Epithelial cell of proximal tubule (primary cell): Measurements from ENCODE around the gene DEDD2. TPM values are rescaled to one million over a fixed set of nuclear protein-coding genes. Genes with fewer than 3 reads are reported as not detected.

Source experiments
- DNase-seq: peaks from one replicate; pipeline ENCODE4 v3.0.0-alpha.2; 2011; ENCODE audit warnings: low read depth
- H3K4me3 ChIP-seq: 2 replicates; pipeline ENCODE4 v1.5.1; 2011; ENCODE audit warnings: low read depth, mild to moderate bottlenecking, low read length
- CTCF ChIP-seq: conservative IDR thresholded peaks from 2 replicates; pipeline ENCODE4 v1.5.1; 2012; ENCODE audit warnings: low read depth, mild to moderate bottlenecking, low read length
- total RNA-seq: library from RNA; depleted of rRNA; stranded (reverse); fragments of >200 nt; gene quantifications from 2 replicates; pipeline ENCODE4 v1.2.3, GENCODE V29; 2015

The DEDD2 gene
- total RNA-seq, 1 donor from 2014 or later: 29.9 TPM

DNA sequence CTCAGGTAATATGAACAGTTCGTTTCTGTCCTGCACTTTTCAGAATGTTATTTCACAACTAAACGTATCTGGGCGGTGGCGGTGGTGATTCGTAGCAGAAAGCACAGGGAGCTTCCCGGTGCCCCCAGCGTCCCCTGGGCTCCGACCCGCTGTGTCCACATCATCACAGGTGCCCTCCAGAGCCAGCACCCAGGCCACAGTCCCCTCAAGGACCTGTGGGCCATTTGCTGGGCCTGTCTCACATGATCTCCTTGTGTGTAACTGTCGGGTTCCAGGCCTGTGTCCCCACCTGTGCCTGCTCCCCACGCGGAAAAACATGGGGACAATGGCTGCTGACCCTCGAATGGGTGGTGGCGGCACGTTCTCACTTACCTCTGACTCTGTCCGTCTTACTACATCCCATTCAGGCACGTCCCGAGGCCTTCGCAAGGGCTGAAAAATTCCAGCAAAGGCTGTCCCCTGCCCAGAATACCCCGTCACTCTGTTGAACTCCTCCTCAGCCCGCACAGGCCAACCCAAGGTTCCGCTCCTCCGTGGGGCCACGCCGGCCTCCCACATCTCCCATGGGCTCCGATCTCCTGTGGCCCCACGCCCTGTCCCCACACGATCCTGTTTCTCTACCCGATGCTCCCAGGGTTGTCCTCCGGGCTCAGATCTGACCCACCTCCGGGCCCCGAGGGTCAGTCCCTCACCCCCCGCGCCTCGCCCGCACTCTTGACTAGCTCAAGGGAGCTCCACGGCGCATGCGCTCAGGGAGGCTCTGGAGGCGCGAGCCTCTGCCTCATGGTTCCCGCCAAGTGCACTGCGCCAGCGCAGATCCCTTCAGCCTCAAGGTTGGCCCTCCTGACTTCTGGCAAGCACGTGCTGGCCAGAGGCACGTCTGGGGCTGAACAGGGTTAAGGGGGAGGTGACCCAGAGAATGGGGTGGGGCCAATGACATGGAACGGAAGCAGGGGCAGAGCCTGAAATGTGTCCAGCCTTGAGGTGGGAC lies 21.2 kb downstream of the DEDD2 start:
- no peak for DNase-seq
- no peak for TF ChIP-seq CTCF
- H3K4me3 ChIP-seq: no peak overlapping the region

DNA sequence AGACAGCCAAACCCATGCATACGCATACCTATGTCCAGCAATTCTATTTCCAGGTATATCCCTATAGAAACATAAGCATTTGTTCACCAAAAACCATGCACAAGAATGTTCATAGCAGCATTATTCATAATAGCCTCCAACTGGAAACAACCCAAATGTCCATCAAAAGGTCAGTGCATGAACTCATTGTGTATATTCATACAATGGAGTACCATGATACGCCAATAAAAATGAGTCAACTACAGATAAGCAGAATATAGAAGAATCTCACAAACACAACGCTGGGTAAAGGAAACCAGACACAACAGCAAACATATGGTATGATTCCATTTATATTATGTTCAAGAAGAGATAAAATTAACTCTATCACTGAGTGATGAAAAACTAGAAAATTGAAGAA lies 23.8 kb downstream of the DEDD2 start:
- TF ChIP-seq CTCF: no peak
- DNase-seq: no peak
- H3K4me3 ChIP-seq: no peak overlapping the region

GRCh38 chr19:42193294-42193693 lies 24.2 kb downstream of the DEDD2 start:
- no peak for DNase-seq
- TF ChIP-seq CTCF: no peak
- no peak overlapping the region for H3K4me3 ChIP-seq

- no peak for TF ChIP-seq CTCF
- peak; percentile 60 for DNase-seq
- H3K4me3 ChIP-seq: no peak overlapping the region
Observed at GRCh38 chr19:42191855-42192254, 25.6 kb downstream of the DEDD2 start.

- no peak overlapping the region for H3K4me3 ChIP-seq
- no peak for TF ChIP-seq CTCF
- no peak for DNase-seq
Observed at GRCh38 chr19:42191330-42191729, 26.1 kb downstream of the DEDD2 start.

DNA sequence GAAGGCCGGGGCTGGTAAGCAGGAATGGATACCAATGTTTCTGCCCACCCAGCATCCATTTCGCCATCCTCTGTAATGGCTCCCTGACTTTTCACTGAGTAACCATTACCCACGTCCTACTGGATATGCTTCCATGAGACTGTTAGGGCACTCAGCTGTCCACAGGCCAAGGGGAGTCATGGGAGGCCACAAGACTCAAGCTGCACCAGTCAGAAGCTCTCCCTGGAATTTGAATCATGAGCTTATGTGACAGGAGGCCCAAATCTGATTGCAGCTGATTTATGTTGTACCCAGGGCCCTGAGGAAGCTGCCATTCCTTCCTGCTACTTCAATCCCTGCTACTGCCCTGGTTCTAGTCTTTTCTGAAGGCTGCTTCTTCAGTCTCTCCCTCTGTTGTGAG lies 28.3 kb downstream of the DEDD2 start:
- no peak overlapping the region for H3K4me3 ChIP-seq
- no peak for DNase-seq
- TF ChIP-seq CTCF: no peak

DNA sequence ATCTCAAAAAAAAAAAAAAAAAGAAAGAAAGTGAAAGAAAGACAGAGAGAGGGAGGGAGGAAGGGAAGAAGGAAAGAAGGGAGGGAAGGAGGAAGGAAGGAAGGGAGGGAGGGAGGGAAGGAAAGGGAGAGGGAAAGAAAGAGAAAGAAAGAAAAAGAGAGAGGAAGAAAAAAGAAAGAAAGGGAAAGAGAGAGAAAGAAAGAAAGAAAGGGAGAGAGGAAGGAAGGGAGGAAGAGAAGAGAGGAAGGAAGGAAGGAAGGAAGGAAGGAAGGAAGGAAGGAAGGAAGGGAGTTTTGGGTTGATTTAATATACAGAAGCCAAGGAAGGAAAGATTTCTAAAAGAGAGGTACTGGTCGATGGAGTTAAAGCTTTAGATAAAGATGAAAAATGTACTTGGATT lies 28.8 kb downstream of the DEDD2 start:
- H3K4me3 ChIP-seq: no peak overlapping the region
- DNase-seq: no peak
- no peak for TF ChIP-seq CTCF
